GM23338 (cell line): ENCODE results near the gene LGI1. TPM values are rescaled to one million over a fixed set of nuclear protein-coding genes. Genes with fewer than 3 reads are reported as not detected.

Experiments used
- ATAC-seq: fragments of 200-7000 bp; cut with Tn5 transposase; 3 replicates; pipeline ENCODE4 v1.9.1; 2020
- DNase-seq: peaks from one replicate; pipeline ENCODE4 v3.0.0-alpha.2; 2015; ENCODE audit warnings: low spot score
- H2AFZ ChIP-seq: fragments of 200-600 bp; sonication (generic); 2 replicates; pipeline ENCODE4 v1.8.0; 2016; ENCODE audit warnings: antibody characterized with exemption, mild to moderate bottlenecking, moderate library complexity
- H3F3A ChIP-seq: fragments of 200-600 bp; sonication (generic); replicated peaks from 2 replicates; pipeline ENCODE4 v1.8.0; 2017; ENCODE audit warnings: antibody characterized with exemption, mixed run types, low read depth
- H3K27ac ChIP-seq: fragments of 200-600 bp; sonication (generic); 2 replicates; pipeline ENCODE4 v1.6.1; 2016; ENCODE audit warnings: low read depth
- H3K27me3 ChIP-seq: fragments of 200-600 bp; sonication (generic); 2 replicates; pipeline ENCODE4 v1.8.0; 2016; ENCODE audit warnings: mild to moderate bottlenecking, mixed run types, moderate library complexity; ENCODE audit not compliant: insufficient read depth
- H3K36me3 ChIP-seq: fragments of 200-600 bp; sonication (generic); 2 replicates; pipeline ENCODE4 v1.8.0; 2016; ENCODE audit warnings: mild to moderate bottlenecking; ENCODE audit not compliant: insufficient read depth
- H3K4me1 ChIP-seq: fragments of 200-600 bp; sonication (generic); 2 replicates; pipeline ENCODE4 v1.8.0; 2016; ENCODE audit warnings: mild to moderate bottlenecking, moderate library complexity; ENCODE audit not compliant: insufficient read depth
- H3K4me2 ChIP-seq: fragments of 200-600 bp; sonication (generic); 2 replicates; pipeline ENCODE4 v1.7.1; 2017; ENCODE audit warnings: mixed run types
- H3K4me3 ChIP-seq: fragments of 200-600 bp; sonication (generic); 2 replicates; pipeline ENCODE4 v1.6.1; 2016; ENCODE audit warnings: mixed run types
- H3K79me2 ChIP-seq: fragments of 200-600 bp; sonication (generic); replicated peaks from 2 replicates; pipeline ENCODE4 v1.8.0; 2017; ENCODE audit warnings: mild to moderate bottlenecking; ENCODE audit not compliant: insufficient read depth
- H3K9me2 ChIP-seq: fragments of 200-600 bp; sonication (generic); 2 replicates; pipeline ENCODE4 v1.8.0; 2017; ENCODE audit not compliant: insufficient read depth
- H4K20me1 ChIP-seq: fragments of 200-600 bp; sonication (generic); replicated peaks from 2 replicates; pipeline ENCODE4 v1.8.0; 2017; ENCODE audit warnings: mild to moderate bottlenecking; ENCODE audit not compliant: insufficient read depth
- H3K27ac Mint-ChIP-seq: 2 replicates; pipeline ENCODE4 v1.8.0; 2020; ENCODE audit warnings: inconsistent platforms, mild to moderate bottlenecking, moderate library complexity, mixed read lengths
- H3K27me3 Mint-ChIP-seq: 3 replicates; pipeline ENCODE4 v1.8.0; 2022; ENCODE audit warnings: low read depth, mild to moderate bottlenecking, moderate library complexity, mixed read lengths, inconsistent platforms; ENCODE audit not compliant: insufficient read depth, poor library complexity
- H3K36me3 Mint-ChIP-seq: 3 replicates; pipeline ENCODE4 v1.8.0; 2021; ENCODE audit warnings: low read depth, mild to moderate bottlenecking, inconsistent platforms, moderate library complexity, mixed read lengths
- H3K4me1 Mint-ChIP-seq: 3 replicates; pipeline ENCODE4 v1.8.0; 2020; ENCODE audit warnings: mild to moderate bottlenecking, inconsistent platforms, mixed read lengths
- H3K4me3 Mint-ChIP-seq: 3 replicates; pipeline ENCODE4 v1.8.0; 2021; ENCODE audit warnings: moderate library complexity, mild to moderate bottlenecking, inconsistent platforms, mixed read lengths
- H3K9me3 Mint-ChIP-seq: 3 replicates; pipeline ENCODE4 v1.8.0; 2020; ENCODE audit warnings: moderate library complexity, mild to moderate bottlenecking, inconsistent platforms, mixed read lengths
- CTCF ChIP-seq, 2 experiments: fragments of 200-600 bp in 1 of 2; sonication (generic) in 1 of 2; conservative IDR thresholded peaks; 2 replicates each; pipeline versions ENCODE4 v1.5.1 to v1.6.1; 2016 to 2017; ENCODE audit warnings: antibody characterized with exemption in 2 of 2, low read depth in 2 of 2, mild to moderate bottlenecking in 2 of 2, moderate library complexity in 1 of 2
- NANOG ChIP-seq: IDR thresholded peaks from 2 replicates; pipeline ENCODE4 v1.6.1; 2016; ENCODE audit warnings: antibody characterized with exemption, borderline replicate concordance
- POLR2AphosphoS5 ChIP-seq: IDR thresholded peaks from 2 replicates; pipeline ENCODE4 v1.6.1; 2016; ENCODE audit warnings: antibody characterized with exemption, low read depth
- REST ChIP-seq: IDR thresholded peaks from one replicate; pipeline ENCODE4 v1.6.1; 2018; ENCODE audit warnings: antibody characterized with exemption; ENCODE audit not compliant: unreplicated experiment
- STAT1 ChIP-seq: IDR thresholded peaks from one replicate; pipeline ENCODE4 v1.6.1; 2016; ENCODE audit warnings: antibody characterized with exemption; ENCODE audit not compliant: unreplicated experiment
- ZNF462 ChIP-seq: fragments of 250-450 bp; sonication (Bioruptor Pico); IDR thresholded peaks from 2 replicates; pipeline ENCODE4 v1.5.0; 2020; ENCODE audit warnings: mild to moderate bottlenecking, moderate library complexity
- polyA plus RNA-seq: library from polyadenylated mRNA; unstranded; fragments of >200 nt; fragmentation: Nextera tagmentation; extraction: Ambion mirVana; gene quantifications from 2 replicates; pipeline ENCODE4 v1.2.1, GENCODE V29; 2016
- total RNA-seq: library from RNA; depleted of rRNA; stranded (reverse); fragments of >200 nt; shearing (Covaris generic); gene quantifications from 2 replicates; pipeline ENCODE4 v1.2.3, GENCODE V29; 2014

Gene LGI1
- total and polyA plus RNA-seq, 2 experiments from 2014 or later: 0.28 to 0.31 TPM

GRCh38 chr10:93757136-93757535 is 600 bp upstream of the LGI1 start:
- Mint-ChIP-seq H3K9me3 (no peaks in the 10 kb centered on the region), H3K4me1 (peaks cover 60% of the 10 kb centered on the region), H3K36me3 (no peaks in the 10 kb centered on the region), H3K27me3 (peaks cover 8% of the 10 kb centered on the region), H3K4me3 (no peak overlapping the region), H3K27ac (no peak overlapping the region)
- Histone ChIP-seq H3K27me3 (no peaks in the 10 kb centered on the region; the same call in 1 of the 2 replicates), H3K79me2 (no peaks in the 10 kb centered on the region), H4K20me1 (no peaks in the 10 kb centered on the region), H3K9me2 (0 out of 2 replicates have a peak, but pooled peaks cover 4% of the 10 kb centered on the region), H3K4me1 (peaks cover 46% of the 10 kb centered on the region), H3K4me2 (peak overlapping the region; percentile 60), H2AFZ (no peak overlapping the region), H3K27ac (no peak overlapping the region), H3K36me3 (no peaks in the 10 kb centered on the region), H3F3A (peaks cover 2% of the 10 kb centered on the region; the same call in 1 of the 2 replicates), H3K4me3 (no peak overlapping the region)
- TF ChIP-seq CTCF (conservative IDR thresholded peaks at IDR 0.05; ENCODE audit: low read depth in 2 of 2) (peak; percentile 20 to 28; a peak in 3 of 4 replicates), REST (no peak)
- DNase-seq (peak; percentile 32), ATAC-seq (peak; percentile 54)

GRCh38 chr10:93758508-93758885 is 761 bp downstream of the LGI1 start:
- H3K36me3 ChIP-seq: no peaks in the 10 kb centered on the region
- H3K79me2 ChIP-seq: no peaks in the 10 kb centered on the region
- Mint-ChIP-seq H3K4me1 (peaks cover 65% of the 10 kb centered on the region), H3K4me3 (no peak overlapping the region), H3K27ac (no peak overlapping the region), H3K27me3 (peaks cover 6% of the 10 kb centered on the region), H3K36me3 (no peaks in the 10 kb centered on the region), H3K9me3 (no peaks in the 10 kb centered on the region)
- H2AFZ ChIP-seq: no peak overlapping the region
- H3F3A ChIP-seq: peaks cover 2% of the 10 kb centered on the region; the same call in 1 of the 2 replicates
- H3K27ac ChIP-seq: no peak overlapping the region
- H3K27me3 ChIP-seq: no peaks in the 10 kb centered on the region
- no peak for DNase-seq
- no peaks in the 10 kb centered on the region for H4K20me1 ChIP-seq
- no peak overlapping the region for H3K4me3 ChIP-seq
- peak overlapping the region; percentile 37 for H3K4me2 ChIP-seq
- TF ChIP-seq NANOG (no peak), POLR2AphosphoS5 (no peak), REST (no peak), STAT1 (no peak), ZNF462 (CRISPR knock-in tag) (no peak)
- ATAC-seq: peak; percentile 27
- 0 out of 2 replicates have a peak, but pooled peaks cover 4% of the 10 kb centered on the region for H3K9me2 ChIP-seq
- H3K4me1 ChIP-seq: peaks cover 45% of the 10 kb centered on the region
